ENCODE data around the gene GLIS1. TPM values are rescaled to one million over a fixed set of nuclear protein-coding genes. Genes with fewer than 3 reads are reported as not detected.

GLIS1 gene
- total RNA-seq, 2 donors from 2014 or later, result 0.20 to 0.22 TPM

GRCh38 chr1:53605181-53605580, 133.8 kb downstream of the GLIS1 start:
- H3K4me3 ChIP-seq, result no peak overlapping the region
- no peaks in the 10 kb centered on the region for H3K27me3 ChIP-seq
- DNase-seq (ENCODE audit: low spot score), result no peak
- no peak for TF ChIP-seq CTCF (IDR thresholded peaks at IDR 0.05)
- H3K4me1 ChIP-seq, result no peaks in the 10 kb centered on the region
- no peak overlapping the region for H3K27ac ChIP-seq
- peaks cover 0 to 9% of the 10 kb centered on the region in 2 donors for H3K9me3 ChIP-seq
- no peaks in the 10 kb centered on the region for H3K36me3 ChIP-seq

- Histone ChIP-seq H3K4me3 (no peak overlapping the region), H3K27ac (no peak overlapping the region), H3K36me3 (no peaks in the 10 kb centered on the region), H3K27me3 (no peaks in the 10 kb centered on the region), H3K9me3 (peaks cover 0 to 1% of the 10 kb centered on the region in 2 donors), H3K4me1 (no peaks in the 10 kb centered on the region)
- TF ChIP-seq CTCF (IDR thresholded peaks at IDR 0.05), result no peak
- no peak for DNase-seq (ENCODE audit: low spot score)
Observed at GRCh38 chr1:53604291-53604919, 134.6 kb downstream of the GLIS1 start.

- no peaks in the 10 kb centered on the region for H3K36me3 ChIP-seq
- DNase-seq (ENCODE audit: low spot score), result no peak
- no peak overlapping the region for H3K4me3 ChIP-seq
- H3K27ac ChIP-seq, result no peak overlapping the region
- H3K27me3 ChIP-seq, result no peaks in the 10 kb centered on the region
- H3K4me1 ChIP-seq, result no peaks in the 10 kb centered on the region
- no peak for TF ChIP-seq CTCF (IDR thresholded peaks at IDR 0.05)
- H3K9me3 ChIP-seq, result no peaks in the 10 kb centered on the region
Observed at GRCh38 chr1:53603431-53603830, 135.5 kb downstream of the GLIS1 start.

GRCh38 chr1:53601867-53602775, 136.8 kb downstream of the GLIS1 start:
- Histone ChIP-seq H3K9me3 (no peaks in the 10 kb centered on the region), H3K4me3 (no peak overlapping the region), H3K36me3 (no peaks in the 10 kb centered on the region), H3K4me1 (no peaks in the 10 kb centered on the region), H3K27ac (no peak overlapping the region), H3K27me3 (no peaks in the 10 kb centered on the region)
- DNase-seq (ENCODE audit: low spot score), result no peak
- no peak for TF ChIP-seq CTCF (IDR thresholded peaks at IDR 0.05)

- DNase-seq (ENCODE audit: low spot score), result no peak
- H3K36me3 ChIP-seq, result no peaks in the 10 kb centered on the region
- TF ChIP-seq CTCF (IDR thresholded peaks at IDR 0.05), result no peak
Observed at GRCh38 chr1:53601031-53601745, 137.8 kb downstream of the GLIS1 start.

More at GRCh38 chr1:53601031-53601745, 137.8 kb downstream of the GLIS1 start:
- Histone ChIP-seq H3K4me3 (no peak overlapping the region), H3K4me1 (no peaks in the 10 kb centered on the region), H3K9me3 (no peaks in the 10 kb centered on the region), H3K27me3 (no peaks in the 10 kb centered on the region), H3K27ac (no peak overlapping the region)
